A375 (cell line): Measurements from ENCODE around the gene MDH2. TPM values are rescaled to one million over a fixed set of nuclear protein-coding genes. Genes with fewer than 3 reads are reported as not detected.

Source experiments
- small RNA-seq: library from RNA; depleted of rRNA; stranded (forward); fragments of <200 nt; gene quantifications from one replicate; pipeline ENCODE3, GENCODE V24; 2014
- total RNA-seq: library from RNA; depleted of rRNA; stranded (reverse); fragments of >200 nt; shearing (Covaris generic); gene quantifications from 2 replicates; pipeline ENCODE4 v1.2.3, GENCODE V29; 2014; rRNA removed

MDH2 gene
- total RNA-seq: 168 and 200 TPM in 2 replicates

GRCh38 chr7:76047811-76048667 is at the start of gene MDH2, which contains the start of gene STYXL1:
TSS of gene MDH2 (plus strand) at chr7:76048106. CDS start at chr7:76048161, 55 bp downstream.
TSS of gene STYXL1 (minus strand) at chr7:76048000. CDS start at chr7:76030523, 17,477 bp downstream.

Small RNAs within 50 kb of the gene (small RNA-seq; reads per million reads assigned to genes)
- gene RNU6-863P: not detected

Other genes starting within 250 kb of the MDH2 start
- not detected in 2 replicates for gene CCL24, start 234.3 kb upstream of the MDH2 start, total RNA-seq
- 31.8 and 41.0 TPM in 2 replicates for gene RHBDD2, start 169.1 kb upstream of the MDH2 start, total RNA-seq
- gene POR, start 133.0 kb upstream of the MDH2 start, total RNA-seq: 43.3 and 44.0 TPM in 2 replicates
- 14.0 and 17.2 TPM in 2 replicates for gene TMEM120A, start 53.5 kb upstream of the MDH2 start, total RNA-seq
- gene STYXL1, start 106 bp upstream of the MDH2 start, total RNA-seq: 40.4 and 42.1 TPM in 2 replicates
- gene SRRM3, start 153.8 kb downstream of the MDH2 start, total RNA-seq: 2.6 and 4.2 TPM in 2 replicates